HEK293 (cell line): ENCODE results near the gene SLC30A7.

Experiments
- CTCF ChIA-PET: fragments of 350-600 bp; formaldehyde crosslinking; extraction: SDS; loops from one replicate; lab custom pipeline; 2021; ENCODE audit warnings: antibody characterized with exemption; lab: Yijun Ruan, JAX
- POLR2A ChIA-PET: fragments of 300-600 bp; formaldehyde crosslinking; extraction: SDS; loops from one replicate; lab custom pipeline; 2020; ENCODE audit warnings: antibody characterized with exemption, inconsistent platforms; lab: Yijun Ruan, JAX
- H3K27ac ChIP-seq: fragments of 200-500 bp; sonication (Bioruptor generic); 2 replicates; pipeline ENCODE4 v1.5.1; 2014; ENCODE audit warnings: low read depth, low read length, control low read depth, inconsistent platforms; ENCODE audit errors: extremely low read depth
- H3K36me3 ChIP-seq, 2 experiments: fragments of 200-500 bp in 1 of 2; sonication (Bioruptor generic) in 1 of 2; 1 replicate in 1 of 2; 2 replicates in 1 of 2; pipeline ENCODE4 v1.5.1; 2014 to 2017; ENCODE audit warnings: inconsistent platforms in 2 of 2, low read length in 2 of 2; ENCODE audit not compliant: control insufficient read depth in 2 of 2, insufficient read depth in 1 of 2
- H3K4me1 ChIP-seq: fragments of 200-500 bp; sonication (Bioruptor generic); 2 replicates; pipeline ENCODE4 v1.5.1; 2014; ENCODE audit warnings: mild to moderate bottlenecking, low read length, inconsistent platforms; ENCODE audit not compliant: control insufficient read depth, insufficient read depth
- H3K4me3 ChIP-seq: 2 replicates; pipeline ENCODE4 v1.5.1; 2011; ENCODE audit warnings: low read depth, mild to moderate bottlenecking, control low read depth, low read length, moderate library complexity
- H3K9me3 ChIP-seq: fragments of 200-500 bp; sonication (Bioruptor generic); 2 replicates; pipeline ENCODE4 v1.5.1; 2014; ENCODE audit warnings: low read depth, low read length, inconsistent platforms; ENCODE audit not compliant: control insufficient read depth, insufficient read depth
- GLIS1 ChIP-seq: fragments of 450-650 bp; formaldehyde crosslinking; IDR thresholded peaks from 2 replicates; pipeline ENCODE4 v1.5.1; 2016; ENCODE audit warnings: missing biosample characterization, missing genetic modification characterization
- GLIS2 ChIP-seq: fragments of 450-650 bp; formaldehyde crosslinking; IDR thresholded peaks from 2 replicates; pipeline ENCODE4 v1.5.1; 2016; ENCODE audit warnings: missing biosample characterization, missing genetic modification characterization
- IKZF3 ChIP-seq: fragments of 450-650 bp; IDR thresholded peaks from 2 replicates; pipeline ENCODE4 v1.5.0; 2018; ENCODE audit warnings: missing biosample characterization, mild to moderate bottlenecking, missing genetic modification characterization, moderate library complexity
- KLF8 ChIP-seq: fragments of 450-650 bp; formaldehyde crosslinking; IDR thresholded peaks from 2 replicates; pipeline ENCODE4 v1.5.1; 2016; ENCODE audit warnings: missing biosample characterization, missing genetic modification characterization
- MEIS1 ChIP-seq: sonication (generic); formaldehyde crosslinking; IDR thresholded peaks from 2 replicates; pipeline ENCODE4 v1.8.1; 2022; ENCODE audit warnings: missing genetic modification reagents, mild to moderate bottlenecking, borderline replicate concordance
- SP7 ChIP-seq: fragments of 450-650 bp; formaldehyde crosslinking; IDR thresholded peaks from 2 replicates; pipeline ENCODE4 v1.5.1; 2016; ENCODE audit warnings: missing biosample characterization, missing genetic modification characterization
- WT1 ChIP-seq: fragments of 450-650 bp; formaldehyde crosslinking; IDR thresholded peaks from 2 replicates; pipeline ENCODE4 v1.5.1; 2016; ENCODE audit warnings: missing biosample characterization, missing genetic modification characterization
- ZBTB17 ChIP-seq: fragments of 450-650 bp; formaldehyde crosslinking; IDR thresholded peaks from 2 replicates; pipeline ENCODE4 v1.5.1; 2016; ENCODE audit warnings: missing biosample characterization, missing genetic modification characterization
- ZNF121 ChIP-seq: fragments of 450-650 bp; formaldehyde crosslinking; IDR thresholded peaks from 2 replicates; pipeline ENCODE4 v1.5.1; 2016; ENCODE audit warnings: missing biosample characterization, missing genetic modification characterization
- ZNF133 ChIP-seq: fragments of 450-650 bp; formaldehyde crosslinking; IDR thresholded peaks from 2 replicates; pipeline ENCODE4 v1.5.1; 2016; ENCODE audit warnings: missing biosample characterization, missing genetic modification characterization
- ZNF16 ChIP-seq: fragments of 450-650 bp; formaldehyde crosslinking; IDR thresholded peaks from 2 replicates; pipeline ENCODE4 v1.5.1; 2016; ENCODE audit warnings: low read depth, missing biosample characterization, missing genetic modification characterization
- ZNF19 ChIP-seq: fragments of 450-650 bp; formaldehyde crosslinking; IDR thresholded peaks from 2 replicates; pipeline ENCODE4; 2016; ENCODE audit warnings: missing biosample characterization, missing genetic modification characterization, low read depth
- ZNF2 ChIP-seq: fragments of 450-650 bp; formaldehyde crosslinking; IDR thresholded peaks from 2 replicates; pipeline ENCODE4 v1.5.1; 2016; ENCODE audit warnings: missing biosample characterization, missing genetic modification characterization
- ZNF239 ChIP-seq: fragments of 450-650 bp; formaldehyde crosslinking; IDR thresholded peaks from 2 replicates; pipeline ENCODE4 v1.5.1; 2016; ENCODE audit warnings: missing biosample characterization, missing genetic modification characterization
- ZNF266 ChIP-seq: fragments of 450-650 bp; formaldehyde crosslinking; IDR thresholded peaks from 2 replicates; pipeline ENCODE4 v1.5.1; 2016; ENCODE audit warnings: missing biosample characterization, missing genetic modification characterization, low read depth
- ZNF274 ChIP-seq, 2 experiments: fragments of 200-500 bp in 1 of 2; fragments of 450-650 bp in 1 of 2; sonication (Bioruptor generic) in 1 of 2; formaldehyde crosslinking in 1 of 2; IDR thresholded peaks; 2 replicates each; pipeline versions ENCODE4 v1.5.1 to v1.6.1; 2014 to 2016; ENCODE audit warnings: borderline replicate concordance in 1 of 2, inconsistent platforms in 1 of 2, low read length in 1 of 2, missing biosample characterization in 1 of 2, missing genetic modification characterization in 1 of 2
- ZNF350 ChIP-seq: fragments of 450-650 bp; formaldehyde crosslinking; IDR thresholded peaks from 2 replicates; pipeline ENCODE4 v1.5.0; 2017; ENCODE audit warnings: missing biosample characterization, mild to moderate bottlenecking, missing genetic modification characterization
- ZNF366 ChIP-seq: fragments of 450-650 bp; formaldehyde crosslinking; conservative IDR thresholded peaks from 2 replicates; pipeline ENCODE4 v1.5.1; 2016; ENCODE audit warnings: missing biosample characterization, missing genetic modification characterization
- ZNF394 ChIP-seq: fragments of 450-650 bp; formaldehyde crosslinking; IDR thresholded peaks from 2 replicates; pipeline ENCODE4 v1.5.1; 2016; ENCODE audit warnings: missing biosample characterization, missing genetic modification characterization, mild to moderate bottlenecking, moderate library complexity, borderline replicate concordance
- ZNF530 ChIP-seq: fragments of 450-650 bp; formaldehyde crosslinking; IDR thresholded peaks from 2 replicates; pipeline ENCODE4 v1.5.1; 2016; ENCODE audit warnings: low read depth, missing biosample characterization, missing genetic modification characterization
- ZNF549 ChIP-seq: fragments of 450-650 bp; IDR thresholded peaks from 2 replicates; pipeline ENCODE4 v1.5.1; 2018; ENCODE audit warnings: missing biosample characterization, missing genetic modification characterization, mild to moderate bottlenecking, inconsistent platforms, moderate library complexity
- ZNF560 ChIP-seq: fragments of 450-650 bp; formaldehyde crosslinking; IDR thresholded peaks from 2 replicates; pipeline ENCODE4 v1.5.1; 2017; ENCODE audit warnings: missing biosample characterization, missing genetic modification characterization, borderline replicate concordance
- ZNF571 ChIP-seq: fragments of 450-650 bp; formaldehyde crosslinking; IDR thresholded peaks from 2 replicates; pipeline ENCODE4 v1.5.0; 2017; ENCODE audit warnings: missing biosample characterization, missing genetic modification characterization
- ZNF610 ChIP-seq: fragments of 450-650 bp; formaldehyde crosslinking; IDR thresholded peaks from 2 replicates; pipeline ENCODE4 v1.5.1; 2016; ENCODE audit warnings: missing biosample characterization, missing genetic modification characterization, borderline replicate concordance
- ZNF654 ChIP-seq: fragments of 450-650 bp; formaldehyde crosslinking; IDR thresholded peaks from 2 replicates; pipeline ENCODE4 v1.5.1; 2016; ENCODE audit warnings: low read depth, missing biosample characterization, missing genetic modification characterization
- ZNF660 ChIP-seq: fragments of 450-650 bp; IDR thresholded peaks from 2 replicates; pipeline ENCODE4 v1.5.1; 2018; ENCODE audit warnings: missing biosample characterization, mild to moderate bottlenecking, missing genetic modification characterization
- ZNF707 ChIP-seq: fragments of 450-650 bp; formaldehyde crosslinking; IDR thresholded peaks from 2 replicates; pipeline ENCODE4 v1.5.1; 2016; ENCODE audit warnings: missing biosample characterization, missing genetic modification characterization
- ZNF777 ChIP-seq: fragments of 450-650 bp; formaldehyde crosslinking; IDR thresholded peaks from 2 replicates; pipeline ENCODE4 v1.5.1; 2017; ENCODE audit warnings: missing biosample characterization, missing genetic modification characterization, borderline replicate concordance
- ZNF830 ChIP-seq: fragments of 450-650 bp; IDR thresholded peaks from 2 replicates; pipeline ENCODE4 v1.5.0; 2018; ENCODE audit warnings: missing biosample characterization, missing genetic modification characterization, low read depth, mild to moderate bottlenecking, moderate library complexity
- ZNF837 ChIP-seq: fragments of 450-650 bp; formaldehyde crosslinking; IDR thresholded peaks from 2 replicates; pipeline ENCODE4 v1.5.1; 2016; ENCODE audit warnings: missing biosample characterization, missing genetic modification characterization
- ZSCAN30 ChIP-seq: fragments of 450-650 bp; IDR thresholded peaks from 2 replicates; pipeline ENCODE4 v1.5.1; 2018; ENCODE audit warnings: missing biosample characterization, mild to moderate bottlenecking, missing genetic modification characterization, moderate library complexity
- TF ChIP-seq, protein P1 (sequence below): fragments of 450-650 bp; formaldehyde crosslinking; IDR thresholded peaks from 2 replicates; pipeline ENCODE4 v1.5.1; 2016; ENCODE audit warnings: missing biosample characterization, missing genetic modification characterization, low read depth
- TF ChIP-seq, protein P2 (sequence below): fragments of 450-650 bp; formaldehyde crosslinking; optimal IDR thresholded peaks from 2 replicates; pipeline ENCODE3; 2016; ENCODE audit warnings: missing biosample characterization, mild to moderate bottlenecking, missing genetic modification characterization
- TF ChIP-seq, protein P3 (sequence below): fragments of 450-650 bp; formaldehyde crosslinking; IDR thresholded peaks from 2 replicates; pipeline ENCODE4 v1.5.1; 2016; ENCODE audit warnings: missing biosample characterization, missing genetic modification characterization

Gene SLC30A7

DNA sequence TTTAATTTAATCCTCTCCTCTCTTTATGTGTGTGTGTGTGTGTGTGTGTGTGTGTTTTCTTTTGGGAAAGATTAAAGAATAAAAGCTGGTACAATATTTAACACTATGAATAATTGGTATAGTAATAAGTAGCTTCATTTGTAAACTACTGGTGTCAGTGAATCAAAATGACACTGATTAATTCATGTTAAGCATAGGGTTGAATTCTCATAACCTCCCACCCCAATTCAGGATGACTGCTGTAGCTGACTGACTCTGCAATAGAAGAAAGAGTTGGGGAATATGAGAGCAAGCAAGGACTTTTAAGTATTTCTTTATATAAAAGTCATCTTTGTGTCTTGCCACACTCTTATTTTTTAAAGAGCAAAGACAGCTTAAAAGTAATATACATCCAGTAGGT is 13.1 kb downstream of the SLC30A7 start:
- H3K4me1 ChIP-seq: no peaks in the 10 kb centered on the region
- H3K27ac ChIP-seq: no peak overlapping the region
- H3K4me3 ChIP-seq: no peak overlapping the region
- POLR2A ChIA-PET: no interaction called here
- H3K36me3 ChIP-seq: peaks cover 48 to 82% of the 10 kb centered on the region in 2 experiments
- CTCF ChIA-PET: interaction anchor here (1.1 to 1.5 kb wide), 2 partner anchors 12 to 380 kb away, joined by 6 to 7 read pairs; no protein-coding TSS in a partner anchor
- H3K9me3 ChIP-seq: no peaks in the 10 kb centered on the region
- no peak for TF ChIP-seq GLIS2 (tag by site-specific recombination)
- TF ChIP-seq SP7 (tag by site-specific recombination): no peak
- no peak for TF ChIP-seq ZNF394
- no peak for TF ChIP-seq ZNF133 (tag by site-specific recombination)
- TF ChIP-seq ZNF350 (tag by site-specific recombination): no peak

DNA sequence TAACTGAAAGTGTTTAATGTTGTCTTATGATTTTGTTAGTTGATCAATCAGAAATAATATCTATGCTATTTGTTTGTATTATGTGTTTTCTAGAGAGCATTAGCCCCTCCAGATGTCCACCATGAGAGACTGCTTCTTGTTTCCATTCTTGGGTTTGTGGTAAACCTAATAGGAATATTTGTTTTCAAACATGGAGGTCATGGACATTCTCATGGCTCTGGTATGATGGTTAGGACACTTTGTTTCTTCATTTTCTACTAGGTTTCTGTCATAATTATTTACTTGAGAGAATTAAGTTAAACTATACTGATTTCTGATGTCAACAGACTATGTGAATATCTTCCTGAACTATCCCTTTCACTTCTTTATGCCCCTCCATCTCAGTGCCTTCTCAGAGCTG is 16.1 kb downstream of the SLC30A7 start:
- H3K36me3 ChIP-seq: peaks cover 71 to 77% of the 10 kb centered on the region in 2 experiments
- CTCF ChIA-PET: interaction anchor here (1.3 kb wide), 1 partner anchor 9 kb away, joined by 3 read pairs; no protein-coding TSS in a partner anchor

DNA sequence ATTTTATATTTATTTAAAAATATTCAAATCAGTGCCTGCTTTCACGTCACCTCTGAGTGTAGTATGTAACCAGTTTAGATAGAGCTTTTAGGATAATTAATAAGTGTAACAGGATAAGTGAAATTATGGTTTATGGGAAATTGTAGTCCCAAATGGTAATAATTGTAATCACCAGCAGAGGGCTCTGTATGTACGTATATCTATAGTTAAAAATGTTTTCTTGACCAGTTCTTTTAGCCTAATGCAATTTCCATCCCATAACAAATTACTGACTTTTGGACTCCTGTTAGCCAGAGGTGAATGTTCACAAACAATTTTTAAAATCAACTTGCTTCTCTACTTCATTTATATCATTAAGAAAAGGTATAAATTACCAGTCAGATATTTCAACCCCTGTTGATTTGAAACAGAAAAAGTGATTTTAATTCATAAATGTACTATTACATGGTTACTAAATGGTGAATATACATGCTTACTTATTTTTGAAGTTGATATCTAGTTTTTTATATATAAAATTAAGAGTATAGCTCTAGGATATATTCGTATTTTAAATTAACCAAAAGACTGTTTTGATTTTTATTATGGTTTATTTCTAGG is 25.3 kb downstream of the SLC30A7 start:
- Histone ChIP-seq H3K27ac (no peak overlapping the region), H3K9me3 (no peaks in the 10 kb centered on the region), H3K4me3 (no peak overlapping the region), H3K4me1 (no peaks in the 10 kb centered on the region), H3K36me3 (peaks cover 16 to 48% of the 10 kb centered on the region in 2 experiments)
- CTCF ChIA-PET: interaction anchor here (0.6 to 1.9 kb wide), 19 partner anchors 10 to 572 kb away, joined by 3 to 24 read pairs (median 3); no protein-coding TSS in a partner anchor
- POLR2A ChIA-PET: no interaction called here
- no peak for TF ChIP-seq ZNF19 (tag by site-specific recombination)
- TF ChIP-seq ZBTB17: no peak
- 0 out of 2 replicates have a peak, but pooled peaks have one; percentile 57 for TF ChIP-seq ZNF2
- no peak for TF ChIP-seq ZNF549 (tag by site-specific recombination)
- TF ChIP-seq KLF8 (tag by site-specific recombination): no peak
- TF ChIP-seq, protein P1, sequence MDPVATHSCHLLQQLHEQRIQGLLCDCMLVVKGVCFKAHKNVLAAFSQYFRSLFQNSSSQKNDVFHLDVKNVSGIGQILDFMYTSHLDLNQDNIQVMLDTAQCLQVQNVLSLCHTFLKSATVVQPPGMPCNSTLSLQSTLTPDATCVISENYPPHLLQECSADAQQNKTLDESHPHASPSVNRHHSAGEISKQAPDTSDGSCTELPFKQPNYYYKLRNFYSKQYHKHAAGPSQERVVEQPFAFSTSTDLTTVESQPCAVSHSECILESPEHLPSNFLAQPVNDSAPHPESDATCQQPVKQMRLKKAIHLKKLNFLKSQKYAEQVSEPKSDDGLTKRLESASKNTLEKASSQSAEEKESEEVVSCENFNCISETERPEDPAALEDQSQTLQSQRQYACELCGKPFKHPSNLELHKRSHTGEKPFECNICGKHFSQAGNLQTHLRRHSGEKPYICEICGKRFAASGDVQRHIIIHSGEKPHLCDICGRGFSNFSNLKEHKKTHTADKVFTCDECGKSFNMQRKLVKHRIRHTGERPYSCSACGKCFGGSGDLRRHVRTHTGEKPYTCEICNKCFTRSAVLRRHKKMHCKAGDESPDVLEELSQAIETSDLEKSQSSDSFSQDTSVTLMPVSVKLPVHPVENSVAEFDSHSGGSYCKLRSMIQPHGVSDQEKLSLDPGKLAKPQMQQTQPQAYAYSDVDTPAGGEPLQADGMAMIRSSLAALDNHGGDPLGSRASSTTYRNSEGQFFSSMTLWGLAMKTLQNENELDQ (tag by site-specific recombination): no peak
- peak; percentile 53 for TF ChIP-seq ZNF654 (tag by site-specific recombination)
- no peak for TF ChIP-seq ZNF16 (tag by site-specific recombination)
- TF ChIP-seq ZNF660 (tag by site-specific recombination): peak; percentile 58; the same call in 1 of the 2 replicates
- peak; percentile 45; the same call in 1 of the 2 replicates for TF ChIP-seq ZSCAN30 (tag by site-specific recombination)
- TF ChIP-seq IKZF3 (tag by site-specific recombination): no peak
- TF ChIP-seq, protein P2, sequence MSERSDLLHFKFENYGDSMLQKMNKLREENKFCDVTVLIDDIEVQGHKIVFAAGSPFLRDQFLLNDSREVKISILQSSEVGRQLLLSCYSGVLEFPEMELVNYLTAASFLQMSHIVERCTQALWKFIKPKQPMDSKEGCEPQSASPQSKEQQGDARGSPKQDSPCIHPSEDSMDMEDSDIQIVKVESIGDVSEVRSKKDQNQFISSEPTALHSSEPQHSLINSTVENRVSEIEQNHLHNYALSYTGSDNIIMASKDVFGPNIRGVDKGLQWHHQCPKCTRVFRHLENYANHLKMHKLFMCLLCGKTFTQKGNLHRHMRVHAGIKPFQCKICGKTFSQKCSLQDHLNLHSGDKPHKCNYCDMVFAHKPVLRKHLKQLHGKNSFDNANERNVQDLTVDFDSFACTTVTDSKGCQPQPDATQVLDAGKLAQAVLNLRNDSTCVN: no peak

More for the DNA sequence above, 16.1 kb downstream of the SLC30A7 start:
- H3K4me1 ChIP-seq: no peaks in the 10 kb centered on the region
- POLR2A ChIA-PET: interaction anchor here (0.7 kb wide), 1 partner anchor 613 kb away, joined by 3 read pairs; no protein-coding TSS in a partner anchor
- no peak overlapping the region for H3K27ac ChIP-seq
- H3K9me3 ChIP-seq: no peaks in the 10 kb centered on the region
- no peak overlapping the region for H3K4me3 ChIP-seq
- TF ChIP-seq ZNF830 (tag by site-specific recombination) (no peak), ZNF777 (tag by site-specific recombination) (no peak), MEIS1 (CRISPR knock-in tag) (no peak), ZNF707 (tag by site-specific recombination) (no peak), ZNF274 (IDR thresholded peaks at IDR 0.05; ENCODE audit: low read length) (no peak), ZNF274 (tag by site-specific recombination; IDR thresholded peaks at IDR 0.05; ENCODE audit: borderline replicate concordance) (no peak), ZNF16 (tag by site-specific recombination) (no peak), WT1 (tag by site-specific recombination) (no peak), ZNF654 (tag by site-specific recombination) (no peak), ZNF239 (tag by site-specific recombination) (no peak), ZNF610 (no peak), ZNF366 (tag by site-specific recombination) (no peak), ZNF121 (no peak), ZNF266 (no peak), ZNF571 (no peak), ZNF837 (tag by site-specific recombination) (no peak), ZNF530 (no peak), GLIS1 (no peak), ZNF394 (no peak), ZNF560 (tag by site-specific recombination) (no peak)
- TF ChIP-seq, protein P3, sequence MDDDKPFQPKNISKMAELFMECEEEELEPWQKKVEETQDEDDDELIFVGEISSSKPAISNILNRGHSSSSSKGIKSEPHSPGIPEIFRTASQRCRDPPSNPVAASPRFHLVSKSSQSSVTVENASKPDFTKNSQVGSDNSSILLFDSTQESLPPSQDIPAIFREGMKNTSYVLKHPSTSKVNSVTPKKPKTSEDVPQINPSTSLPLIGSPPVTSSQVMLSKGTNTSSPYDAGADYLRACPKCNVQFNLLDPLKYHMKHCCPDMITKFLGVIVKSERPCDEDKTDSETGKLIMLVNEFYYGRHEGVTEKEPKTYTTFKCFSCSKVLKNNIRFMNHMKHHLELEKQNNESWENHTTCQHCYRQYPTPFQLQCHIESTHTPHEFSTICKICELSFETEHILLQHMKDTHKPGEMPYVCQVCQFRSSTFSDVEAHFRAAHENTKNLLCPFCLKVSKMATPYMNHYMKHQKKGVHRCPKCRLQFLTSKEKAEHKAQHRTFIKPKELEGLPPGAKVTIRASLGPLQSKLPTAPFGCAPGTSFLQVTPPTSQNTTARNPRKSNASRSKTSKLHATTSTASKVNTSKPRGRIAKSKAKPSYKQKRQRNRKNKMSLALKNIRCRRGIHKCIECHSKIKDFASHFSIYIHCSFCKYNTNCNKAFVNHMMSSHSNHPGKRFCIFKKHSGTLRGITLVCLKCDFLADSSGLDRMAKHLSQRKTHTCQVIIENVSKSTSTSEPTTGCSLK (tag by site-specific recombination): no peak
